GM21390 (cell line): ENCODE results near the gene DIAPH2.

Source experiments
- ATAC-seq: cut with Tn5 transposase; IDR thresholded peaks from one replicate; pipeline ENCODE4 v1.9.1; 2021; ENCODE audit not compliant: unreplicated experiment

Gene DIAPH2

GRCh38 chrX:96929036-96929435 is 244.4 kb downstream of the DIAPH2 start:
- no peak for ATAC-seq

DNA sequence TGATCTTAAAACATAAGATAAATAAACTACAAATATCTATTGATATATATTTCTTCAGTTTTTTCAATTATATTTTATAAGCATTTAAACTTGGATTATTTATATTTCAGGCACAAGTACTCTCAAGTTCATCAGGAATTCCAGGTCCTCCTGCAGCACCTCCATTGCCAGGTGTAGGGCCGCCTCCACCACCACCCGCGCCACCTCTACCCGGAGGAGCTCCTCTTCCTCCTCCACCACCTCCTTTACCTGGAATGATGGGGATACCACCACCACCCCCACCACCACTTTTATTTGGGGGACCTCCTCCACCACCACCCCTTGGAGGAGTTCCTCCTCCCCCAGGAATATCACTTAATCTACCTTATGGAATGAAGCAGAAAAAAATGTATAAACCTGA is 273.1 kb downstream of the DIAPH2 start:
- no peak for ATAC-seq

- no peak for ATAC-seq
Measured at GRCh38 chrX:96971812-96972211, 287.2 kb downstream of the DIAPH2 start.

- ATAC-seq: no peak
Measured at GRCh38 chrX:96978906-96979305, 294.3 kb downstream of the DIAPH2 start.

DNA sequence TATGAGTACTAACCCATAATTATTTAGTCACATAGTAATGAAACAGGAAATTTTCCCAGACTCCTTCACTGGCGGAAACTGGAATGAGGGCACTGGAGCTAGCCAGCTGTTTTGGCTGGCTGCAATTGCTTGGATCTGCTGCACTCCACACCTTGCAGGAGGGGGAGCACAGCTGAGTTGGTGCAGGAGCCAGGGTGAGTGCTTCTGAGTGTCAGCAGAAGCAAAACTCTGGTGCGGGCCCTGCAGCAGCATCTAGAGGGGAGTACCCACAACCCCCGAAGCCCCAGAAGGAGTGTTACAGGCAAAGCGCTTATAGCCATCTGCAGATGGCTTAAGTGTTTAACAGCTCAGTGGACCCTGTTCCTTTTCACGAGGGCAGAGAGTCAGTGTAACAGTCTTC is 295.1 kb downstream of the DIAPH2 start:
- ATAC-seq: no peak

GRCh38 chrX:96982161-96982560 is 297.5 kb downstream of the DIAPH2 start:
- ATAC-seq: no peak

- no peak for ATAC-seq
Measured at GRCh38 chrX:96984538-96984937, 299.9 kb downstream of the DIAPH2 start.

GRCh38 chrX:96985046-96985445 is 300.4 kb downstream of the DIAPH2 start:
- no peak for ATAC-seq

DNA sequence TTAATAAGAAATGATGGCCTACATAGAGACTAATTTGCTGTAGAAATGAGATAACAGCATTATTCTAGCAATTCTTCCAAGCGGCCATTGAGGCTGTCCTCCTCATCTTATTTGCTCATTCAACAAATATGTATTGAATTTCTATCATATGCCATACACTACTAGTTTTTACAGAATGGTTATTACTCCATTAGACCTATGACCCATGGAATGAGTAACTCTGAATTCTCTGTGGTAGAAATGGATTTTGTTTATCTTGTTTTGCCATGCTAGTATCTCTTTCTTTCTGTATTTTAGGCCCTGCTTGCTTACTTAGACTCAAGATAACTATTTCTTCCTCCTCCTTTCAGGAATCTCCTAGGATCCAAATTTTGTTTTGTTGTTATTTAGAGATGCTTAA is 302.6 kb downstream of the DIAPH2 start:
- no peak for ATAC-seq

DNA sequence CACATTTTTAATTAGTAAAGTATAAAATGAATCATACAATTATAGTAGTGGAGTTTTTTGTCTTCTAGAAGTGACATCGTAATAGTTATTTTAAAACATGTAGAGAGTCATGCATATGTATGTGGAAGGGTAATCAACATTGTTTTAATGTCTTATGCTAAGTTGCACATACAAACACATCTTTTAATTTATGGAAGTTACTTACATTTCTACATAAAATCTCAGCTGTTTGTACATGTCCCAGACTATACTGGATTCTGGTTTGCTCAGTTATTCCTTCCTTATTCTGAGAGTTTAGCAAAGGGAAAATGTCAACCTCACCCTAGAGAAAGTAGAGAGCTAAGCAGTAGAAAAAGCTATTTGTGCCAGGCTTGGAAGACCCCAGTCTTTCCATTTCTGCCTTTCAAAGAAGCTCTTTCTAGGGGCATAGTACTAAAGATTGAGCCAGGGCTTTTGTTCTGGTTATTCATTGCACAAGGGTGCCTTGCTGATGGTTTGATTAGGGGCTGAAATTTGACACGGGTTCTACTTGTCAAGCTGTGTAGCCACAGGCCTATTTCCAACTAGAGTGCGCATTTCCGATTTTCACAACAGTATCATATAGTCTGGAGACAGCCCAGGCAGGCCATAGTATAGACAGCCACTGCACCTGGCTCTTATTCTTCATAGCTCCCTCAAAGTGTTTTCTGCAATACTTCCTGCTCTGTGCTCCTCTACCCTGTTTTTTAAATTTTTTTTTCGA is 305.4 kb downstream of the DIAPH2 start:
- ATAC-seq: no peak

DNA sequence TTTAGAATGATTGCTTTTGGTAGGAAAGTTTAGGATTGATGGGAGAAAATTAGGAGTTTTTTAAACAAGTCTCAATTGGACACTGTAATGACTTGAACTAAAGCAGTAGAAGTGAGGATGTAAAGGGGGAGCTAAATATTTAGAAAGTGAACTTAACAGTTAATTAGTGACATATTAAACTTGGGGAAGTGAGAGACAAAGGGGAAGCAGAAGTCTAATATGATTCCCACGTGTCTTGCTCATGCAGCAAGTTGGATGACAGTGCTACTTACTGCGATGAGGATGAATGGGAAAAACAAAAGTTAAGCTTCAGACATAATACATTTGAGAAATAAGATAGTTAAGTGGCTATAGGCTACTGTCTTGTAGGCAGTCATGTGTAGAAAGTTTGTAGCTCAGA is 309.5 kb downstream of the DIAPH2 start:
- no peak for ATAC-seq

- no peak for ATAC-seq
Measured at GRCh38 chrX:96997196-96997595, 312.6 kb downstream of the DIAPH2 start.

DNA sequence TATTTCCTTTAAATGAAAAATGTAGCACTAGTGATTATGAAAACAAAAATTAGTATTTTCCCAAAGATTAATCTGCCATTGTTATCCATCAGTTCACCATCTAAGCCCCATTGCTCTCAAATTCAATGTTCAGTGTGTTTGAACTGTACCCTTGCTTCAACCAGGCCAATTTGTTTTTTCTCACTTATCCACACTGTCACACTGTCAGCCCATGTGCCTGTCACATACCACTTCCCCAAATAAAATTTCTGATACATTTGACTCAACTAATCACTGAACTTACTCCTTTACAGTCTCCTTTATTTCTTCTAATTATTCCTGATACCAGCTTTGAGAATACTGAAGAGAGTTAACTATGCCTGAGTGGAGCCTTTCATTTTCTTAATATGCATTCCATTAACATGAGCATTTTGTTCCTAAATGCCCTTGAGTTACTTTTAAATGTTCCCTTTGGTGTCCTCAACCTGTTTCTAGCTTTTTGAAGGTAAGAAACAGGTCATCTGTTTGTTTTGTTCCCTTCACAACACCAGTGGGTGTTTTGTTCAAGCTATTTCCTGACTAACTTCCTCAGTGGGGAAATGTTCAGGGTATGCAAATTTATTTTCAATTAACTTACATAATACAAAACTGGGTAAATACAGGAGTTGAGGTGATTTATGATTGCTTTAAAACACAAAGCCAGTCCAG is 316.2 kb downstream of the DIAPH2 start:
- ATAC-seq: no peak

- ATAC-seq: no peak
Measured at GRCh38 chrX:97006167-97006566, 321.5 kb downstream of the DIAPH2 start.

GRCh38 chrX:97009391-97009790 is 324.7 kb downstream of the DIAPH2 start:
- ATAC-seq: no peak

DNA sequence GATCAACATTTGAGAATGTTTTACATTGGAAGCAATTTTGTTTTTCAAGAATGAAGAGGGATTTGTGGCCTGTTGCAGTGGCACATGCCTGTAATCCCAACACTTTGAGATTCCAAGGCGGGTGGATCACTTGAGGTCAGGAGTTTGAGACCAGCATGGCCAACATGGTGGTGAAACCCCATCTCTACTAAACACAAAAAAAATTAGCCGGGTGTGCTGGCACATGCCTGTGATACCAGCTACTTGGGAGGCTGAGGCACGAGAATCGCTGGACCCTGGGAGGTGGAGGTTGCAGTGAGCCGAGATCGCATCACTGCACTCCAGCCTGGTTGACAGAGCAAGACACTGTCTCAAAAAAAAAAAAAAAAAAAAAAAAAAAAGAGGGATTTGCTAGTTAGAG is 326.9 kb downstream of the DIAPH2 start:
- no peak for ATAC-seq

DNA sequence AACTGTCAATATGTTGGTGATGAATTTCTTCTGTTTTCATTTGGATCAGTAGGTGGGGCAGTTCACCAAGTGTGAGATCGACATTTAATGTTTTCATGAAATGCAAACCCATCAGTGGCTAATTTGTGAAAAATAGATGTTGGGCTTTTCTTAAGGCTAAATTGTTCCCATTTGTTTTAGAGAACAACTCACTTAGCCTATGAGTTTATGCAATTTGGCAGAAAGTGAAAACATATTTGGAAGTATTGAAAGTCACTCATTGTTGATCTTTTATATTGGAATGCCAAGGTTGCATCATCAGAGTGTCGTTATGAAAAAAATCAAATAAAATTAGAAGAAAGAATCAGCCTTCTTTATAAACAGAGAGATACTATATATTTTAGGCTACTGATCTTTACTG is 331.5 kb downstream of the DIAPH2 start:
- no peak for ATAC-seq

DNA sequence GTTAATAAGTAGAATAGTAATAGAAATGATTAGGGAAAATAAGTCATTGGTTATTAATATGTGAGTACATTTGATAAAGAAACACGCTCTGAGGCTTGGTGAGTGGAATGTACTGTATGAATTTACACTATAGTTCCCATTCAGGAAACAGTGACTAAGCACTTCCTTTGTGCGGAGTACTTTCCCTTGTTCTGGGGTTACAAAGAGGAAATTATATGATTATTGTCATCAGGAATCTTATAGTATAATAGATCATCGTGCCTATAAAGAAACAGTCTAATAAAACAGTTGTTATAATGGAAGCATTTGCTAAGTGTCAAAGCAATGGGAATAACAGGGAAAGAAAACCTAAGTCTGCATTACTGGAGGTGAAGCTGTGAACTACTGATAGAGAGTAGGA is 337.0 kb downstream of the DIAPH2 start:
- no peak for ATAC-seq

- ATAC-seq: no peak
Measured at GRCh38 chrX:97026406-97026805, 341.8 kb downstream of the DIAPH2 start.

- ATAC-seq: no peak
Measured at GRCh38 chrX:97027384-97027922, 342.8 kb downstream of the DIAPH2 start.

DNA sequence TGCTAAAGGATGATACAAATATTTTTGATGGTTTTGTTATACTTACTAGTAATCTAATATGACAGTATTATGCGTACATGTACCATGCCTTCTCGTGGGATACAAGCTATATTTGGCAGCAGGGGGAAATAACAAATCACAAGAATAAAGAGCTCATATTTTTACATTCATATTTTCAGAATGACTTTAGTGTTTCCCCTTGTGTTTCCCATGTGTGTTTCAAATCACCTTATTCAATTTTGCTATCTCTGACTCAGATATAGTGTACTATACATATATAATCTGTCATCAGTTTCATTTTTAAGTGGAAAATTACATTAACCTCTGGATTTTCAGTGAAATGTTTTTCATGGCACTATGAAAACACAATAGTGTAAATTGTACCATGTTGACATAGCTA is 345.8 kb downstream of the DIAPH2 start:
- ATAC-seq: no peak

GRCh38 chrX:97030947-97031346 is 346.3 kb downstream of the DIAPH2 start:
- no peak for ATAC-seq
